GM23338 (cell line): ENCODE measurements around the gene TMEM63B. TPM values are rescaled to one million over a fixed set of nuclear protein-coding genes. Genes with fewer than 3 reads are reported as not detected.

ENCODE experiments used
- ATAC-seq: fragments of 200-7000 bp; cut with Tn5 transposase; 3 replicates; pipeline ENCODE4 v1.9.1; 2020
- DNase-seq: peaks from one replicate; pipeline ENCODE4 v3.0.0-alpha.2; 2015; ENCODE audit warnings: low spot score
- H2AFZ ChIP-seq: fragments of 200-600 bp; sonication (generic); 2 replicates; pipeline ENCODE4 v1.8.0; 2016; ENCODE audit warnings: antibody characterized with exemption, mild to moderate bottlenecking, moderate library complexity
- H3F3A ChIP-seq: fragments of 200-600 bp; sonication (generic); replicated peaks from 2 replicates; pipeline ENCODE4 v1.8.0; 2017; ENCODE audit warnings: antibody characterized with exemption, mixed run types, low read depth
- H3K27ac ChIP-seq: fragments of 200-600 bp; sonication (generic); 2 replicates; pipeline ENCODE4 v1.6.1; 2016; ENCODE audit warnings: low read depth
- H3K27me3 ChIP-seq: fragments of 200-600 bp; sonication (generic); 2 replicates; pipeline ENCODE4 v1.8.0; 2016; ENCODE audit warnings: mild to moderate bottlenecking, mixed run types, moderate library complexity; ENCODE audit not compliant: insufficient read depth
- H3K36me3 ChIP-seq: fragments of 200-600 bp; sonication (generic); 2 replicates; pipeline ENCODE4 v1.8.0; 2016; ENCODE audit warnings: mild to moderate bottlenecking; ENCODE audit not compliant: insufficient read depth
- H3K4me1 ChIP-seq: fragments of 200-600 bp; sonication (generic); 2 replicates; pipeline ENCODE4 v1.8.0; 2016; ENCODE audit warnings: mild to moderate bottlenecking, moderate library complexity; ENCODE audit not compliant: insufficient read depth
- H3K4me2 ChIP-seq: fragments of 200-600 bp; sonication (generic); 2 replicates; pipeline ENCODE4 v1.7.1; 2017; ENCODE audit warnings: mixed run types
- H3K4me3 ChIP-seq: fragments of 200-600 bp; sonication (generic); 2 replicates; pipeline ENCODE4 v1.6.1; 2016; ENCODE audit warnings: mixed run types
- H3K79me2 ChIP-seq: fragments of 200-600 bp; sonication (generic); replicated peaks from 2 replicates; pipeline ENCODE4 v1.8.0; 2017; ENCODE audit warnings: mild to moderate bottlenecking; ENCODE audit not compliant: insufficient read depth
- H3K9me2 ChIP-seq: fragments of 200-600 bp; sonication (generic); 2 replicates; pipeline ENCODE4 v1.8.0; 2017; ENCODE audit not compliant: insufficient read depth
- H4K20me1 ChIP-seq: fragments of 200-600 bp; sonication (generic); replicated peaks from 2 replicates; pipeline ENCODE4 v1.8.0; 2017; ENCODE audit warnings: mild to moderate bottlenecking; ENCODE audit not compliant: insufficient read depth
- H3K27ac Mint-ChIP-seq: 2 replicates; pipeline ENCODE4 v1.8.0; 2020; ENCODE audit warnings: inconsistent platforms, mild to moderate bottlenecking, moderate library complexity, mixed read lengths
- H3K27me3 Mint-ChIP-seq: 3 replicates; pipeline ENCODE4 v1.8.0; 2022; ENCODE audit warnings: low read depth, mild to moderate bottlenecking, moderate library complexity, mixed read lengths, inconsistent platforms; ENCODE audit not compliant: insufficient read depth, poor library complexity
- H3K36me3 Mint-ChIP-seq: 3 replicates; pipeline ENCODE4 v1.8.0; 2021; ENCODE audit warnings: low read depth, mild to moderate bottlenecking, inconsistent platforms, moderate library complexity, mixed read lengths
- H3K4me1 Mint-ChIP-seq: 3 replicates; pipeline ENCODE4 v1.8.0; 2020; ENCODE audit warnings: mild to moderate bottlenecking, inconsistent platforms, mixed read lengths
- H3K4me3 Mint-ChIP-seq: 3 replicates; pipeline ENCODE4 v1.8.0; 2021; ENCODE audit warnings: moderate library complexity, mild to moderate bottlenecking, inconsistent platforms, mixed read lengths
- H3K9me3 Mint-ChIP-seq: 3 replicates; pipeline ENCODE4 v1.8.0; 2020; ENCODE audit warnings: moderate library complexity, mild to moderate bottlenecking, inconsistent platforms, mixed read lengths
- EZH2phosphoT487 ChIP-seq: fragments of 200-600 bp; sonication (generic); IDR thresholded peaks from one replicate; pipeline ENCODE4 v1.8.1; 2018; ENCODE audit warnings: antibody characterized with exemption; ENCODE audit not compliant: unreplicated experiment
- JUNB ChIP-seq: IDR thresholded peaks from one replicate; pipeline ENCODE4 v1.6.1; 2016; ENCODE audit warnings: antibody characterized with exemption; ENCODE audit not compliant: unreplicated experiment
- NANOG ChIP-seq: IDR thresholded peaks from 2 replicates; pipeline ENCODE4 v1.6.1; 2016; ENCODE audit warnings: antibody characterized with exemption, borderline replicate concordance
- POLR2AphosphoS5 ChIP-seq: IDR thresholded peaks from 2 replicates; pipeline ENCODE4 v1.6.1; 2016; ENCODE audit warnings: antibody characterized with exemption, low read depth
- STAT1 ChIP-seq: IDR thresholded peaks from one replicate; pipeline ENCODE4 v1.6.1; 2016; ENCODE audit warnings: antibody characterized with exemption; ENCODE audit not compliant: unreplicated experiment
- ZNF114 ChIP-seq: fragments of 250-450 bp; sonication (Bioruptor Pico); IDR thresholded peaks from 2 replicates; pipeline ENCODE4 v1.5.0; 2020; ENCODE audit warnings: mild to moderate bottlenecking, moderate library complexity
- ZNF331 ChIP-seq: fragments of 250-450 bp; sonication (Bioruptor Pico); IDR thresholded peaks from 2 replicates; pipeline ENCODE4 v1.5.0; 2020; ENCODE audit warnings: low read depth, mild to moderate bottlenecking, moderate library complexity
- polyA plus RNA-seq: library from polyadenylated mRNA; unstranded; fragments of >200 nt; fragmentation: Nextera tagmentation; extraction: Ambion mirVana; gene quantifications from 2 replicates; pipeline ENCODE4 v1.2.1, GENCODE V29; 2016
- total RNA-seq: library from RNA; depleted of rRNA; stranded (reverse); fragments of >200 nt; shearing (Covaris generic); gene quantifications from 2 replicates; pipeline ENCODE4 v1.2.3, GENCODE V29; 2014
- TF ChIP-seq, protein P1 (sequence below): IDR thresholded peaks from one replicate; pipeline ENCODE4 v1.6.1; 2018; ENCODE audit warnings: antibody characterized with exemption; ENCODE audit not compliant: unreplicated experiment
- TF ChIP-seq, protein P2 (sequence below): IDR thresholded peaks from 2 replicates; pipeline ENCODE4 v1.6.1; 2016; ENCODE audit warnings: antibody characterized with exemption
- TF ChIP-seq, protein P3 (sequence below), 2 experiments: fragments of 200-600 bp in 1 of 2; sonication (generic) in 1 of 2; conservative IDR thresholded peaks; 2 replicates each; pipeline versions ENCODE4 v1.5.1 to v1.6.1; 2016 to 2017; ENCODE audit warnings: antibody characterized with exemption in 2 of 2, low read depth in 2 of 2, mild to moderate bottlenecking in 2 of 2, moderate library complexity in 1 of 2

The TMEM63B gene
- total and polyA plus RNA-seq, 2 experiments from 2014 or later: 10.1 to 36.0 TPM

DNA sequence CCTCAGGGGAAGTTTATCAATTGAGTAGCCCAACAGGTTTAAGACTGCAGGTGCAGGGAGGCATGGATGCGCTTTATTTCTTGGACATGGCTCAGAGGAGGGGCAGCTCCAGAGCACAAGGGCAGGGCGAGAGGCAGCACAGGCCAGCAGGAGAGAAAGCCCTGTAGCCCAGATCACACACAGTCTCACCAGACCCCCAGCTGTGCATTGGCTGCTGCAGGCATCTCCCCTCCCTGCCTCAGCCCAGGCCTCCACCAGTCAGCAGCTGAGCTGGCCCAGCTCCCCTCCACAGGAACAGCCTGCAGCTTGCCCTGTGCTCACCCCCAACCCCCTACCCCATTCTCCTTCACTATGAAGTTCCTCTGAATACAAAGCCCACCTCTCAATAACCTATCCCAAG is 24.8 kb upstream of the TMEM63B start:
- no peaks in the 10 kb centered on the region for H3K4me1 ChIP-seq
- peaks cover 31% of the 10 kb centered on the region for H3K36me3 Mint-ChIP-seq
- no peak overlapping the region for H3K4me3 ChIP-seq
- H3K27me3 Mint-ChIP-seq: peaks cover 13% of the 10 kb centered on the region
- no peak for TF ChIP-seq NANOG
- no peak for TF ChIP-seq POLR2AphosphoS5
- TF ChIP-seq STAT1: no peak
- TF ChIP-seq ZNF331: no peak
- TF ChIP-seq ZNF114 (CRISPR knock-in tag): no peak
- TF ChIP-seq JUNB: no peak
- TF ChIP-seq, protein P1, sequence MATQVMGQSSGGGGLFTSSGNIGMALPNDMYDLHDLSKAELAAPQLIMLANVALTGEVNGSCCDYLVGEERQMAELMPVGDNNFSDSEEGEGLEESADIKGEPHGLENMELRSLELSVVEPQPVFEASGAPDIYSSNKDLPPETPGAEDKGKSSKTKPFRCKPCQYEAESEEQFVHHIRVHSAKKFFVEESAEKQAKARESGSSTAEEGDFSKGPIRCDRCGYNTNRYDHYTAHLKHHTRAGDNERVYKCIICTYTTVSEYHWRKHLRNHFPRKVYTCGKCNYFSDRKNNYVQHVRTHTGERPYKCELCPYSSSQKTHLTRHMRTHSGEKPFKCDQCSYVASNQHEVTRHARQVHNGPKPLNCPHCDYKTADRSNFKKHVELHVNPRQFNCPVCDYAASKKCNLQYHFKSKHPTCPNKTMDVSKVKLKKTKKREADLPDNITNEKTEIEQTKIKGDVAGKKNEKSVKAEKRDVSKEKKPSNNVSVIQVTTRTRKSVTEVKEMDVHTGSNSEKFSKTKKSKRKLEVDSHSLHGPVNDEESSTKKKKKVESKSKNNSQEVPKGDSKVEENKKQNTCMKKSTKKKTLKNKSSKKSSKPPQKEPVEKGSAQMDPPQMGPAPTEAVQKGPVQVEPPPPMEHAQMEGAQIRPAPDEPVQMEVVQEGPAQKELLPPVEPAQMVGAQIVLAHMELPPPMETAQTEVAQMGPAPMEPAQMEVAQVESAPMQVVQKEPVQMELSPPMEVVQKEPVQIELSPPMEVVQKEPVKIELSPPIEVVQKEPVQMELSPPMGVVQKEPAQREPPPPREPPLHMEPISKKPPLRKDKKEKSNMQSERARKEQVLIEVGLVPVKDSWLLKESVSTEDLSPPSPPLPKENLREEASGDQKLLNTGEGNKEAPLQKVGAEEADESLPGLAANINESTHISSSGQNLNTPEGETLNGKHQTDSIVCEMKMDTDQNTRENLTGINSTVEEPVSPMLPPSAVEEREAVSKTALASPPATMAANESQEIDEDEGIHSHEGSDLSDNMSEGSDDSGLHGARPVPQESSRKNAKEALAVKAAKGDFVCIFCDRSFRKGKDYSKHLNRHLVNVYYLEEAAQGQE: no peak
- TF ChIP-seq, protein P2, sequence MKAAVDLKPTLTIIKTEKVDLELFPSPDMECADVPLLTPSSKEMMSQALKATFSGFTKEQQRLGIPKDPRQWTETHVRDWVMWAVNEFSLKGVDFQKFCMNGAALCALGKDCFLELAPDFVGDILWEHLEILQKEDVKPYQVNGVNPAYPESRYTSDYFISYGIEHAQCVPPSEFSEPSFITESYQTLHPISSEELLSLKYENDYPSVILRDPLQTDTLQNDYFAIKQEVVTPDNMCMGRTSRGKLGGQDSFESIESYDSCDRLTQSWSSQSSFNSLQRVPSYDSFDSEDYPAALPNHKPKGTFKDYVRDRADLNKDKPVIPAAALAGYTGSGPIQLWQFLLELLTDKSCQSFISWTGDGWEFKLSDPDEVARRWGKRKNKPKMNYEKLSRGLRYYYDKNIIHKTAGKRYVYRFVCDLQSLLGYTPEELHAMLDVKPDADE: no peak
- TF ChIP-seq, protein P3, sequence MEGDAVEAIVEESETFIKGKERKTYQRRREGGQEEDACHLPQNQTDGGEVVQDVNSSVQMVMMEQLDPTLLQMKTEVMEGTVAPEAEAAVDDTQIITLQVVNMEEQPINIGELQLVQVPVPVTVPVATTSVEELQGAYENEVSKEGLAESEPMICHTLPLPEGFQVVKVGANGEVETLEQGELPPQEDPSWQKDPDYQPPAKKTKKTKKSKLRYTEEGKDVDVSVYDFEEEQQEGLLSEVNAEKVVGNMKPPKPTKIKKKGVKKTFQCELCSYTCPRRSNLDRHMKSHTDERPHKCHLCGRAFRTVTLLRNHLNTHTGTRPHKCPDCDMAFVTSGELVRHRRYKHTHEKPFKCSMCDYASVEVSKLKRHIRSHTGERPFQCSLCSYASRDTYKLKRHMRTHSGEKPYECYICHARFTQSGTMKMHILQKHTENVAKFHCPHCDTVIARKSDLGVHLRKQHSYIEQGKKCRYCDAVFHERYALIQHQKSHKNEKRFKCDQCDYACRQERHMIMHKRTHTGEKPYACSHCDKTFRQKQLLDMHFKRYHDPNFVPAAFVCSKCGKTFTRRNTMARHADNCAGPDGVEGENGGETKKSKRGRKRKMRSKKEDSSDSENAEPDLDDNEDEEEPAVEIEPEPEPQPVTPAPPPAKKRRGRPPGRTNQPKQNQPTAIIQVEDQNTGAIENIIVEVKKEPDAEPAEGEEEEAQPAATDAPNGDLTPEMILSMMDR (conservative IDR thresholded peaks at IDR 0.05; ENCODE audit: low read depth in 2 of 2): no peak
- H3K27ac Mint-ChIP-seq: no peak overlapping the region
- ATAC-seq (peak; percentile 87), DNase-seq (no peak)
- peaks cover 3% of the 10 kb centered on the region; the same call in 1 of the 2 replicates for H3K79me2 ChIP-seq
- H3K36me3 ChIP-seq: no peaks in the 10 kb centered on the region
- no peaks in the 10 kb centered on the region for H3K27me3 ChIP-seq
- no peak overlapping the region for H3K27ac ChIP-seq
- H3K4me3 Mint-ChIP-seq: no peak overlapping the region
- H3K9me2 ChIP-seq: no peaks in the 10 kb centered on the region
- H3F3A ChIP-seq: no peaks in the 10 kb centered on the region
- H2AFZ ChIP-seq: no peak overlapping the region
- no peak overlapping the region for H3K4me2 ChIP-seq
- no peaks in the 10 kb centered on the region for H3K9me3 Mint-ChIP-seq
- H3K4me1 Mint-ChIP-seq: peaks cover 26% of the 10 kb centered on the region
- peaks cover 37% of the 10 kb centered on the region for H4K20me1 ChIP-seq

GRCh38 chr6:44104481-44105021 is 22.8 kb upstream of the TMEM63B start:
- no peak overlapping the region for H3K27ac ChIP-seq
- no peaks in the 10 kb centered on the region for H3F3A ChIP-seq
- no peak overlapping the region for H3K4me3 ChIP-seq
- H3K4me1 ChIP-seq: no peaks in the 10 kb centered on the region
- no peaks in the 10 kb centered on the region for H3K27me3 ChIP-seq
- peaks cover 3% of the 10 kb centered on the region; the same call in 1 of the 2 replicates for H3K79me2 ChIP-seq
- Mint-ChIP-seq H3K27me3 (peaks cover 13% of the 10 kb centered on the region), H3K27ac (no peak overlapping the region), H3K36me3 (peaks cover 47% of the 10 kb centered on the region), H3K9me3 (no peaks in the 10 kb centered on the region), H3K4me3 (no peak overlapping the region), H3K4me1 (peaks cover 22% of the 10 kb centered on the region)
- no peaks in the 10 kb centered on the region for H3K9me2 ChIP-seq
- no peak overlapping the region for H2AFZ ChIP-seq
- peaks cover 9% of the 10 kb centered on the region for H3K36me3 ChIP-seq
- no peak for DNase-seq
- H3K4me2 ChIP-seq: no peak overlapping the region
- ATAC-seq: no peak
- peaks cover 26% of the 10 kb centered on the region for H4K20me1 ChIP-seq
- no peak for TF ChIP-seq JUNB
- TF ChIP-seq, protein P2: no peak
- no peak for TF ChIP-seq NANOG
- TF ChIP-seq ZNF114 (CRISPR knock-in tag): no peak
- TF ChIP-seq POLR2AphosphoS5: no peak
- no peak for TF ChIP-seq ZNF331
- no peak for TF ChIP-seq EZH2phosphoT487
